Measurements from ENCODE around the gene TMEM50B. TPM values are rescaled to one million over a fixed set of nuclear protein-coding genes. Genes with fewer than 3 reads are reported as not detected.
"Not testable (repeated sequence)": the region's sequence is repeated elsewhere in the genome, so short reads cannot be mapped to it uniquely, and the experiment has no call there.

TMEM50B gene
- total RNA-seq, 1 experiment from 2014 or later: 21.5 TPM

GRCh38 chr21:33414926-33415325 lies 64.8 kb downstream of the TMEM50B start:
- no peak for TF ChIP-seq EZH2phosphoT487 (IDR thresholded peaks at IDR 0.05; ENCODE audit: borderline replicate concordance, low read length)
- no peak for TF ChIP-seq CTCF (conservative IDR thresholded peaks at IDR 0.05; ENCODE audit: low read depth, low read length)
- TF ChIP-seq EZH2 (IDR thresholded peaks at IDR 0.05; ENCODE audit: low read length, unreplicated experiment): no peak
- Histone ChIP-seq H3K4me1 (ENCODE audit: insufficient read depth, low read length) (peaks cover 38% of the 10 kb centered on the region), H3K27me3 (ENCODE audit: low read length) (no peaks in the 10 kb centered on the region), H3K36me3 (ENCODE audit: low read depth, low read length) (peaks cover 32% of the 10 kb centered on the region), H3K79me2 (ENCODE audit: low read length) (peaks cover 63% of the 10 kb centered on the region), H2AFZ (ENCODE audit: low read length) (no peak overlapping the region), H4K20me1 (ENCODE audit: low read length) (no peaks in the 10 kb centered on the region), H3K27ac (ENCODE audit: low read length) (no peak overlapping the region), H3K9me3 (ENCODE audit: low read length) (no peaks in the 10 kb centered on the region), H3K9me2 (replicated peaks; ENCODE audit: low read length) (no peaks in the 10 kb centered on the region), H3K4me2 (ENCODE audit: low read length) (no peak overlapping the region), H3K4me3 (ENCODE audit: low read length) (no peak overlapping the region), H3F3A (ENCODE audit: low read length, unreplicated experiment) (no peaks in the 10 kb centered on the region), H3K9ac (ENCODE audit: low read length) (no peak overlapping the region)
- CTCF ChIA-PET: interaction anchor here (0.6 kb wide), 1 partner anchor 55 kb away, joined by 4 read pairs; no protein-coding TSS in a partner anchor
- POLR2A ChIA-PET (ENCODE audit: unreplicated experiment): no interaction called here
- no peak for DNase-seq
- no peak for ATAC-seq
- no TSS peak for BruUV-seq (replicated peaks)
- intact Hi-C loops (cut with micrococcal nuclease): no loop called here

- ChIA-PET POLR2A (ENCODE audit: unreplicated experiment) (no interaction called here), CTCF (no interaction called here)
- H2AFZ ChIP-seq (ENCODE audit: low read length): no peak overlapping the region
- no peaks in the 10 kb centered on the region for H3K9me3 ChIP-seq (ENCODE audit: low read length)
- ATAC-seq (no peak), DNase-seq (no peak)
- H3K4me3 ChIP-seq (ENCODE audit: low read length): no peak overlapping the region
- H4K20me1 ChIP-seq (ENCODE audit: low read length): no peaks in the 10 kb centered on the region
- H3F3A ChIP-seq (ENCODE audit: low read length, unreplicated experiment): no peaks in the 10 kb centered on the region
- H3K36me3 ChIP-seq (ENCODE audit: low read depth, low read length): peaks cover 29% of the 10 kb centered on the region
- no peak for TF ChIP-seq EZH2 (IDR thresholded peaks at IDR 0.05; ENCODE audit: low read length, unreplicated experiment)
- no peak for TF ChIP-seq EZH2phosphoT487 (IDR thresholded peaks at IDR 0.05; ENCODE audit: borderline replicate concordance, low read length)
- TF ChIP-seq CTCF (conservative IDR thresholded peaks at IDR 0.05; ENCODE audit: low read depth, low read length): no peak
- H3K4me2 ChIP-seq (ENCODE audit: low read length): no peak overlapping the region
- no peaks in the 10 kb centered on the region for H3K27me3 ChIP-seq (ENCODE audit: low read length)
- H3K27ac ChIP-seq (ENCODE audit: low read length): no peak overlapping the region
- intact Hi-C loops (cut with micrococcal nuclease): no loop called here
- BruUV-seq (replicated peaks): no TSS peak
- H3K9me2 ChIP-seq (replicated peaks; ENCODE audit: low read length): no peaks in the 10 kb centered on the region
- peaks cover 66% of the 10 kb centered on the region for H3K79me2 ChIP-seq (ENCODE audit: low read length)
- no peak overlapping the region for H3K9ac ChIP-seq (ENCODE audit: low read length)
- H3K4me1 ChIP-seq (ENCODE audit: insufficient read depth, low read length): peaks cover 29% of the 10 kb centered on the region
Measured at GRCh38 chr21:33414068-33414467, 65.7 kb downstream of the TMEM50B start.

- Histone ChIP-seq H2AFZ (ENCODE audit: low read length) (no peak overlapping the region), H3K9me2 (replicated peaks; ENCODE audit: low read length) (no peaks in the 10 kb centered on the region), H3K79me2 (ENCODE audit: low read length) (peaks cover 69% of the 10 kb centered on the region), H3K4me3 (ENCODE audit: low read length) (no peak overlapping the region), H3K27me3 (ENCODE audit: low read length) (no peaks in the 10 kb centered on the region), H3K4me1 (ENCODE audit: insufficient read depth, low read length) (peaks cover 20% of the 10 kb centered on the region), H3K27ac (ENCODE audit: low read length) (no peak overlapping the region), H3K9me3 (ENCODE audit: low read length) (no peaks in the 10 kb centered on the region), H4K20me1 (ENCODE audit: low read length) (no peaks in the 10 kb centered on the region), H3F3A (ENCODE audit: low read length, unreplicated experiment) (no peaks in the 10 kb centered on the region), H3K4me2 (ENCODE audit: low read length) (no peak overlapping the region), H3K36me3 (ENCODE audit: low read depth, low read length) (peaks cover 27% of the 10 kb centered on the region), H3K9ac (ENCODE audit: low read length) (no peak overlapping the region)
- TF ChIP-seq EZH2 (IDR thresholded peaks at IDR 0.05; ENCODE audit: low read length, unreplicated experiment) (no peak), EZH2phosphoT487 (IDR thresholded peaks at IDR 0.05; ENCODE audit: borderline replicate concordance, low read length) (no peak), CTCF (conservative IDR thresholded peaks at IDR 0.05; ENCODE audit: low read depth, low read length) (no peak)
- intact Hi-C loops (cut with micrococcal nuclease): no loop called here
- BruUV-seq (replicated peaks): no TSS peak
- ChIA-PET CTCF (no interaction called here), POLR2A (ENCODE audit: unreplicated experiment) (interaction anchor here (0.5 kb wide), 1 partner anchor 67 kb away, joined by 6 read pairs; the partner anchor contains the start of gene TMEM50B)
- DNase-seq (no peak), ATAC-seq (no peak)
Measured at GRCh38 chr21:33412832-33413519, 66.8 kb downstream of the TMEM50B start.

GRCh38 chr21:33412439-33412831 lies 67.3 kb downstream of the TMEM50B start:
- BruUV-seq (replicated peaks); H3F3A ChIP-seq (ENCODE audit: low read length, unreplicated experiment); H3K4me3 ChIP-seq (ENCODE audit: low read length); H3K4me2 ChIP-seq (ENCODE audit: low read length); DNase-seq; POLR2A ChIA-PET (ENCODE audit: unreplicated experiment); H2AFZ ChIP-seq (ENCODE audit: low read length); H3K9me2 ChIP-seq (replicated peaks; ENCODE audit: low read length); CTCF ChIA-PET; intact Hi-C loops (cut with micrococcal nuclease); ATAC-seq; H3K27me3 ChIP-seq (ENCODE audit: low read length); H4K20me1 ChIP-seq (ENCODE audit: low read length); H3K27ac ChIP-seq (ENCODE audit: low read length); H3K9ac ChIP-seq (ENCODE audit: low read length); H3K9me3 ChIP-seq (ENCODE audit: low read length): not testable (repeated sequence)
- peaks cover 27% of the 10 kb centered on the region for H3K36me3 ChIP-seq (ENCODE audit: low read depth, low read length)
- H3K79me2 ChIP-seq (ENCODE audit: low read length): peaks cover 73% of the 10 kb centered on the region
- peaks cover 19% of the 10 kb centered on the region for H3K4me1 ChIP-seq (ENCODE audit: insufficient read depth, low read length)

Data from PC-3 (cell line).